AG09309 (cell line): Measurements from ENCODE around the gene TYR.
"Not testable (repeated sequence)": the region's sequence is repeated elsewhere in the genome, so short reads cannot be mapped to it uniquely, and the experiment has no call there.

Experiments
- DNase-seq: peaks from one replicate; pipeline ENCODE4 v3.0.0-alpha.2; 2010; ENCODE audit warnings: low read depth
- H3K4me3 ChIP-seq: 2 replicates; pipeline ENCODE4 v1.5.1; 2011; ENCODE audit warnings: mild to moderate bottlenecking, low read depth, low read length, moderate library complexity; ENCODE audit not compliant: control insufficient read depth
- TF ChIP-seq, protein P1 (sequence below): IDR thresholded peaks from 2 replicates; pipeline ENCODE4 v1.5.1; 2011; ENCODE audit warnings: mild to moderate bottlenecking, low read depth, low read length, inconsistent platforms; ENCODE audit not compliant: insufficient read depth, control insufficient read depth; ENCODE audit errors: missing control alignments

The TYR gene

DNA sequence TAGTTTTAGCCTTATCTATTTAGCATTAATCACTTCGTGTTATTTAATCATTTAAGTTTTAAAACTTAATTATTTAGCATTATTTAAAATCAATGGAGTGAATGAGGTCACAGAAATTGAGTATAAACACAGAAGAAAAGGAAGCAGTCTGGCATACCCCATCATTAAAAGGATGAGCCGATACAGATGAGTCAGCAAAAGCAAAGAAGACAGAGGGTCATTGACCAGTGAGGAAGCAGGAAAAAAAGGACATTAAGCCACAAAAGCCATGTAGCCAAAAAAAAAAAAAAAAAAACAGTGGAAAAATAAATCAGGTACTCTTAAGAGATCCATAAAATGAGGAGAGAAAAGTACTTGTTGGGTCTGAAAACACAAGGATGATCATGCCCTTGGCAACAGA lies 71.5 kb downstream of the TYR start:
- TF ChIP-seq, protein P1, sequence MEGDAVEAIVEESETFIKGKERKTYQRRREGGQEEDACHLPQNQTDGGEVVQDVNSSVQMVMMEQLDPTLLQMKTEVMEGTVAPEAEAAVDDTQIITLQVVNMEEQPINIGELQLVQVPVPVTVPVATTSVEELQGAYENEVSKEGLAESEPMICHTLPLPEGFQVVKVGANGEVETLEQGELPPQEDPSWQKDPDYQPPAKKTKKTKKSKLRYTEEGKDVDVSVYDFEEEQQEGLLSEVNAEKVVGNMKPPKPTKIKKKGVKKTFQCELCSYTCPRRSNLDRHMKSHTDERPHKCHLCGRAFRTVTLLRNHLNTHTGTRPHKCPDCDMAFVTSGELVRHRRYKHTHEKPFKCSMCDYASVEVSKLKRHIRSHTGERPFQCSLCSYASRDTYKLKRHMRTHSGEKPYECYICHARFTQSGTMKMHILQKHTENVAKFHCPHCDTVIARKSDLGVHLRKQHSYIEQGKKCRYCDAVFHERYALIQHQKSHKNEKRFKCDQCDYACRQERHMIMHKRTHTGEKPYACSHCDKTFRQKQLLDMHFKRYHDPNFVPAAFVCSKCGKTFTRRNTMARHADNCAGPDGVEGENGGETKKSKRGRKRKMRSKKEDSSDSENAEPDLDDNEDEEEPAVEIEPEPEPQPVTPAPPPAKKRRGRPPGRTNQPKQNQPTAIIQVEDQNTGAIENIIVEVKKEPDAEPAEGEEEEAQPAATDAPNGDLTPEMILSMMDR, result no peak
- DNase-seq, result no peak
- H3K4me3 ChIP-seq, result no peak overlapping the region

- H3K4me3 ChIP-seq, DNase-seq: not testable (repeated sequence)
Measured at GRCh38 chr11:89261483-89261882, 83.8 kb downstream of the TYR start.

- TF ChIP-seq, protein P1, result no peak
- DNase-seq, result no peak
- H3K4me3 ChIP-seq, result no peak overlapping the region
Measured at GRCh38 chr11:89267660-89268302, 90.1 kb downstream of the TYR start.

- DNase-seq, H3K4me3 ChIP-seq: not testable (repeated sequence)
Measured at GRCh38 chr11:89272540-89273088, 94.9 kb downstream of the TYR start.

- H3K4me3 ChIP-seq, DNase-seq: not testable (repeated sequence)
Measured at GRCh38 chr11:89273220-89273619, 95.5 kb downstream of the TYR start.

- DNase-seq, result no peak
- no peak overlapping the region for H3K4me3 ChIP-seq
- TF ChIP-seq, protein P1, result no peak
Measured at GRCh38 chr11:89275966-89276365, 98.3 kb downstream of the TYR start.

DNA sequence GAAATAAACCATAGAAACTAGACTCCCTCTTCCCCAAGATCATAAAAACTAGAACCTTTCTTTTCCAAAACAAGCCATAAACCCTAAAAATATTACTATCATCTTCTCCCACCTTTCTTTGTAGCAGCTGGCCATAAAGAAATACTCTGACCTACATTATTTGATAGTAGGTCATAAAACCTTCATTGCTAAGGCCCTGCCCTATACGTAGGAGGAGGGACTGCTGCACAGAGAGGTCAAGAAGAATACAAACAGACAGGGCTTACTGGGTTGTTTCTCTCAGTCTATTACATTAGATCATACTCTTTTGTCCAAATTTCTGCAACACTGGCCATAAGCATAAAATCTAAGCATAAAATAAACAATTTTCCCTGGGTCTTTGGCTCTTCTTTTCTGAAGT lies 101.5 kb downstream of the TYR start:
- no peak overlapping the region for H3K4me3 ChIP-seq
- TF ChIP-seq, protein P1, result no peak
- no peak for DNase-seq

- not testable (repeated sequence) for H3K4me3 ChIP-seq, DNase-seq
Measured at GRCh38 chr11:89281032-89281677, 103.5 kb downstream of the TYR start.

DNA sequence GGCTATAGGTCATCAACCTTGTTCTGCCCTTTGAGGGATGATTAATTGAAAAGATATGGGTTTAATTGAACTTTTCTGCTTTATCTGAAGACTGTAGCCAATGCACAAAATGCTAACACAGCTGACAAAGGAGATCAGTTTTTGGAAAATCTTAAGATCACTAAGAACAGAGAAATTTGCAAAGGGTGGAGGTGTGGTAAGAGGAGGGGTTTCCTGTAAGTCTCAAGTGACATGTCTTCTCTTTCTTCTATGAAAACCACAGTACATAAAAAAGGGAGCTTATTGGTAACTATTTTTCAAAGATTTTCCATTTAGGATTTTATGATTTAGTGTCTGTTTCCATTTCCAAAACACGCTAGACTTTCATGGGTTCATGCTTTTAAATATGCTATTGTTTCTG lies 108.9 kb downstream of the TYR start:
- DNase-seq, result not testable (repeated sequence)

DNA sequence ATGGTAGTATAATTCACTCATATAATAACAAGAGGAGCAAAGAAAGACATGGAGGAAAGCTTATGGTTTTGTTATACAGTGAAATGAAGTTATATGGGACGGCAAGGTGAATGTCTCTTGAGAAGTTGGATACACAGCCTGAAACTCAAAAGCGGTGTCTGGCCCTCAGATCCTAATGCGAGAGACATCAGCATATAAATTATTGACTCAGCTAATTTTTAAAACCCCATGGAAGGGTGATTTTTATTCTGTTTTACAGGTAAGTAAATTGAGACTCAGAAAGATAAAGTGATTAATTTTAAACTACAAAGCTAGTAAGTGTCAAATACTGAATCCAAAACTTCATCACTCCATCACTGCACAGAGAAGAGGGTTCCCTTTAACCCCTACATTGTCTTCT lies 110.3 kb downstream of the TYR start:
- not testable (repeated sequence) for DNase-seq, H3K4me3 ChIP-seq

More for the DNA sequence above, 108.9 kb downstream of the TYR start:
- H3K4me3 ChIP-seq, result not testable (repeated sequence)
